ENCODE data around the gene CCND1.
"Not testable (repeated sequence)": the region's sequence is repeated elsewhere in the genome, so short reads cannot be mapped to it uniquely, and the experiment has no call there.

CCND1 gene

GRCh38 chr11:69667619-69668604 is 27.0 kb downstream of the CCND1 start:
- DNase-seq (ENCODE audit: low spot score): peak; percentile 19

DNA sequence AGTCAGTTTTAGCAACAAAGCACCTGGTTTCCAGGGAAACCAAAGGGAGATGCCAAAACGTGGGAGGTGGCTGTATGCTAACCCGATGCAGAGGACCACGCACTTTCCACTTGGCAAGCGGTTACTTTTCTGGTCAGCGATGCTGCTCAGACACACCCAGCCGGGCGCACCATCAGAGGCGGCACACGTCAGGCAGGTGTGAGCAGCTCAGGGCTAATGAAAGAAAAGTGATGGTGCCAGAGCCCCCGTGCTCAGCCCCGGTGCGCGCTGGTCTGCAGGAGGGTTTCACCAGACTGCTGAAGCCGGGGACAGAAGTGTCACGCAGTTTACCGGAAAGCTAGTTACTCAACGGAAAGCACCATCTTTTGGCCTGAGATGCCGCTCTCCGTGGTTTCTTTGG is 28.5 kb downstream of the CCND1 start:
- peak; percentile 14 for DNase-seq (ENCODE audit: low spot score)

- DNase-seq (ENCODE audit: low spot score): peak; percentile 88
Measured at GRCh38 chr11:69670158-69670845, 29.3 kb downstream of the CCND1 start.

- DNase-seq (ENCODE audit: low spot score): no peak
Measured at GRCh38 chr11:69671734-69672465, 30.9 kb downstream of the CCND1 start.

DNA sequence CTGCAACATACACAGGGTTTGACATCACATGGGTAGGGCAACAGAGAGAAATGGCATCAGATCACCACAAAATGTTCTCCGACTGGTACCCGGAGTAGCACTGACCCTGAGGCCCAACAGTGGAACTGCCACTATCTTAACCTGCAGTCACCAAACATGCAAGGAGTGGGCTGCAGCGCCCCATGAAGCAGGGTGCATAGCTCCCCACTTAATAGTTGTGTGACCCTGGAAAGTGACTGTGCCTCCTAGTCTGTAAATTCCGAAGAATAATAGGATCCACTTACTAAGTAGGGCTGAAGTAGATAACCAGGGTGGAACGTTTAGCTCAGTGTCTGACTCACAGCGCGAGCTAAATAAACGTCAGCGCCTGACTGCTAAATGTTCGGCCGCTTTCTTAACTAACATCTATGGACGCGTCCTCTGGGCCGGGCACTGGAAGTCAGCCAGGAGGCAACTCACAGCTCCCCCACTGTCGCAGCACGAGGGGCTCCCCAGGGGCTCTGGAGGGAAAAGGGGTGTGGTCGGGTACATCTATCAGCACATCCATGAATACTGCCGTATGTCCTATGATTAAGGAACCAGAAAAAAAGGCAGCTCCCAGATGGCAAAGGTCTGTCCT is 33.4 kb downstream of the CCND1 start:
- DNase-seq (ENCODE audit: low spot score): no peak

DNA sequence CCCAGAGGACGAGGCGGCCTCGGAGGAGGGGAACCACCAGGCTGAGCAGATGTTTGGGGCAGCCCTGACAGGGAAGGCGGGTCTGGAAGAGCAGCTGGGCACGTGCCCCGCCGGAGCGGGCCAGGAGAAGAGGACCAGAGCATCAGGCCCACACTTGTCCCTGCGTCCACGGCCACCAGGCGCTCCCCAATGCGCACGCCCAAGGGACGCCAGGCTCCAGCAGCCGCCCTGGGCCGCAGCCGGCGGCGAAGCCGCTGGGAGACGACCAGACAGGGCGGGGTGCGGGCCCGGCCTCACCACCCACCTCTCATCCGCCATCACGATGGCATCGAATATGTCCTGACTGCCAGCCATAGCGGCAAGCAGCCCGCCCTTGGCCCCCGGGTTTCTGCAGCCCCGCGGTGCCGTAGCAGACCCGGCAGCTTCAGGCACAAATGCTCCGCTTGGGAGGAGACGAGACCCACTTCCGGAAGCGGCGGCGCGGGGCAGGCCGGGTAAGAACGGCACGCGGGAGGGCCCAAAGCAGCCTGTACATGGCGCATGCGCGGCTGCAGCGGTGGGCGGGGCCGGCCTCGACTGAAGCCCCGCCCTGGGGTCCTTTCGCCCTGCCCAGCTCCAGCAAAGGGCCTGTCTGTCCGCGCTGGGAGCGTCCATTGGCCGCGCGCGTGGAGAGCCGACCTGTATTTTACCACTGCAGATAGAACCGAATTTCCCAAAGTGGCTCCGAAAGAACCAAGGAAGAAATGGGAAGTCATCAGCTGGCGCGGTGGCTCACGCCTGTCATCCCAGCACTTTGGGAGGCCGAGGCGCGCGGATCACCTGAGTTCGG is 34.1 kb downstream of the CCND1 start, which contains the start of gene LTO1:
LTO1 (minus strand) TSS at position 468 of the 829 bp plus-strand sequence; CDS start at position 354, 114 bp downstream.
- peak; percentile 98 for DNase-seq (ENCODE audit: low spot score)

DNA sequence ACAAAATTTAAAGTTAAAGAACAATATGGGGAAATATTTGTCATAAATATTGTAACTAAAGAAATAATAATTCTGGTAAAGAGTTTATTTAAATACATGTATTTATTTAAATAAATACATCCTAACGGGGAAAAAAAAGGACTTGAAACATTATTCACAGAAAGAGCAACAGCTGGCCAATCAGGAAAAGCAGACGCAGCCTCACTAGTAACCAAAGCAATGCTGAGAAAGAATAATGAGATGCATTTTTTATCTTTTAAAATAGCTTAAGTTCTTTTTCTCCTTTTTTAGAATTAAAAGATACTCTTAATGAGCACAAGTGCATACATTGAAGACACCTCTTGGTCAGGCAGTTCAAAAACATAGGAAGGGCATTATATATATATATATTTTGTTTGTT is 36.8 kb downstream of the CCND1 start:
- DNase-seq (ENCODE audit: low spot score): no peak

- no peak for DNase-seq (ENCODE audit: low spot score)
Measured at GRCh38 chr11:69680688-69681087, 39.7 kb downstream of the CCND1 start.

DNA sequence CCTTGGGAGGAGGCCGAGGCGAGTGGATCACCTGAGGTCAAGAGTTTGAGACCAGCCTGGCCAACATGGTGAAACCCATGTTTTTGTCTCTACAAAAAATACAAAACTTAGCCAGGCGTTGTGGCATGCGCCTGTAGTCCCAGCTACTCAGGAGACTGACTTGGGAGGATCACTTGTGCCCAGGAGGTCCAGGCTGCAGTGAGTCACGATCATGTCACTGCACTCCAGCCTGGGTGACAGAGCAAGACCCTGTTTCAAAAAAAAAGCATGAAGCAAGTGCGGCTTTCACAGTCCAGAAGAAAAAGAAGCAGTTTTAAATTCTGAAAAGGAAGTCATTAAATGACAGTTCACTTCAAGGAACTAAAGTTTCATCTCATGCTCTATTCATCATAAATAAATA is 41.3 kb downstream of the CCND1 start:
- DNase-seq (ENCODE audit: low spot score): no peak

DNA sequence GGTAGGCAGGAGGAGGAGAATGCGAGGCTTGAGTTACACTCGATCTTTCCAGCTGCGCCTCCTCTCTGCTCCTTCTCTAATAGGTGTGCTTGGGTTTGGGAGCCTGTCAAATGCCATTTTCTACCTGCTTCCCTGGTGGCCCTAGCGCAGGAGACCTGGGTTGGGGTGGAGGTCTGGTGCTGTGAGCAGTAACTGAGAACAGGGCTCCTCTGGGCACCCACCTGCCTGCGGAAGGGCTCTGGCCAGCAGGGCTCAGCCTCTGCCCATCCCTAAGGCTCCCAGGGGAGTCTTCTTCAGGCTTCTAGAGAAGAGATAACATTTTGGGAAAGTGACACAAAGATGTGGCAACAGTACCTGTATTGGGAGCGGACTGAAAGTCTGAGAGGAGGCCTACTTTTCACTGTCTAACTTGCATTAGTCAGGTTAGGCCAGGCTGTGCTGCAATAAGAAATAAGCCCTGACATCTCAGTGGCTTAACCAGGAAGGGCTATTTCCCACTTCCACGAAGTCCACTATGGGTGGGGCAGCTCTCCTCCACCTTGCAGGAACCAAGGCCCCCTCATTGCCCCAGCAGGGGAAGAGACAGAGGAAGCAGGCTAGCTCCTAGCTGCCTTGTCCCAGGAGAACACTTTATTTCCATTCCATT is 41.8 kb downstream of the CCND1 start:
- peak; percentile 9 for DNase-seq (ENCODE audit: low spot score)

GRCh38 chr11:69683764-69684333 is 42.9 kb downstream of the CCND1 start:
- peak; percentile 43 for DNase-seq (ENCODE audit: low spot score)

DNA sequence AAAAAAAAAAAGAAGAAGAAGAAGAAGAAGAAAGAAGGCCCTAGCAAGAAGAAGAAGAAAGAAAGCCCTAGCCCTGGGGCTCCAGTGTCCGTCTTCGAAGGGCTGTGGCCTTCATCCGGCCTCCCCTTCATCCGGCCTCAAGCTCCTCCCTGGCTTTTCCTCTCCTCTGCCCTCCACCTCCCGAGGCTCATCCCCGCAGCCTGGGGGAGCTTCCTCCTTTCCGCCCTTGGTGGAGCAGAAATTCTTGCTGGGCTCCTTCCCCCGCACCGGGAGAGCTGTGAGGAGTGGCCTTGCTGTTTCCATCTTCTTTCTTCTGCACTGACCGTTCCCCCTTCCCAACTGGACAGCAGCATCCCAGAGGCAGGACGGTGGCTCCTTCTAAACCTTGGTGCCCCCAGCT is 43.7 kb downstream of the CCND1 start:
- DNase-seq (ENCODE audit: low spot score): peak; percentile 13

DNA sequence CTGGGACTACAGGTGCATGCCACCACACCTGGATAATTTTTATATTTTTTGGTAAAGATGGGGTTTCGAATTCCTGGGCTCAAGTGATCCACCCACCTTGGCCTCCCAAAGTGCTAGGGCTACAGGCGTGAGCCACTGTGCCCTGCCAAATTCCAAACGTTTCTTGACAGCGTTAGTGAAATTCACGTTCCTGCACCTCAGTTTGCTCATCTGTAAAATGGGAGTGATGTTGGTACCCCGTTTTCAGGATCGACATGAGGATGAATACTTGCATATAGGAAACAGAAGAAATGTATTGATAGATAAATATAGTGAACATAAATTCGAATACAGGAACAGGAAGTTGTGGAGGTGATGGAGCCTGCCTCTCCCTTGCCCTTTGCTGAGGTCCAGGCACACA is 44.4 kb downstream of the CCND1 start:
- no peak for DNase-seq (ENCODE audit: low spot score)

DNA sequence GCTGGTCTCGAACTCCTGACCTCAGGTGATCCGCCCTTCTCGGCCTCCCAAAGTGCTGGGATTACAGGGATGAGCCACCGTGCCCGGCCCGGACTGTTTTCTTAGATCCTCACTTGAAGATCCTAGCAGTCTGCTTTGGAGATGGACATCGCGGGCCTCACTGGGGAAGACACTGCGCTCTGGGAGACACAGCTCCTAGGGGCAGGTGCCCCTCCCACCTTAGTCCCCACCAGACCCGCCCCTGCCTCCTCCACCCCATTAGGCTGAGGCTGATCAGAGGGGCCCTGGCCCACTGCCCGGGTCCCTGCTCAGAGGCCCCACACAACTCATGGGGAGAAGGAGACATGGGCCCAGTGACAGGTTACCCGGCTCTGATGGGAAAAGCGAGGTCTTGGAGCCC is 45.5 kb downstream of the CCND1 start:
- DNase-seq (ENCODE audit: low spot score): peak; percentile 15

- DNase-seq (ENCODE audit: low spot score): peak; percentile 15
Measured at GRCh38 chr11:69686856-69687255, 45.9 kb downstream of the CCND1 start.

GRCh38 chr11:69687969-69688771 is 47.2 kb downstream of the CCND1 start:
- not testable (repeated sequence) for DNase-seq (ENCODE audit: low spot score)

- DNase-seq (ENCODE audit: low spot score): no peak
Measured at GRCh38 chr11:69689484-69690319, 48.7 kb downstream of the CCND1 start.

- no peak for DNase-seq (ENCODE audit: low spot score)
Measured at GRCh38 chr11:69691463-69691862, 50.5 kb downstream of the CCND1 start.

All from D341Med (cell line).